Activated T-cell treated with anti-CD3 and anti-CD28 coated beads for 48 hours (primary cell): ENCODE data around the gene PGAM2.

Experiments
- DNase-seq: peaks from one replicate; pipeline ENCODE4 v3.0.0-alpha.2; 2020; ENCODE audit warnings: low read depth

The PGAM2 gene

DNA sequence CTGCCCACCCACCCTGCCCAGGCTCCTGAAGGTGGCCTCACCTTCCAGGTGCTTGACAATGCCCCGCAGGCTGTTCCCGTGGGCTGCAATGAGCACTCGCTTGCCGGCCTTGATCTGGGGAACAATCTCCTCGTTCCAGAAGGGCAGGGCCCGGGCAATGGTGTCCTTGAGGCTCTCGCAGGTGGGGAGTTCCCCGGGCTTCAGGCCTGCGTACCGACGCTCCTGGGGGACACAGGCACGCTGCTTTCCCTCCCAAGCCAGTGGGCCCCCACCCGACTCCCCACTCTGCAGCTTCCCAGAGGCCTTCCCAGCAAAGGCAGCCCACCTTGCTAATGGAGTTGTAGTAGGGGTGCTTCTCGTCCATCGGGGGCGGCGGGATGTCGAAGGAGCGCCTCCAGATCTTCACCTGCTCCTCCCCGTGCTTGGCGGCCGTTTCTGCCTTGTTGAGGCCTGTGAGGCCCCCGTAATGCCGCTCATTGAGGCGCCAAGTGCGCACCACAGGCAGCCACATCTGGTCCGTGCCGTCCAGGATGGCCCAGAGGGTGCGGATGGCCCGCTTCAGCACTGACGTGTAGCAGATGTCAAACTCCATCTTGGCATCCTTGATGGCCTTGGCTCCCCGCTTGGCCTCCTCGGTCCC, 456 bp downstream of the PGAM2 start:
- no peak for DNase-seq

DNA sequence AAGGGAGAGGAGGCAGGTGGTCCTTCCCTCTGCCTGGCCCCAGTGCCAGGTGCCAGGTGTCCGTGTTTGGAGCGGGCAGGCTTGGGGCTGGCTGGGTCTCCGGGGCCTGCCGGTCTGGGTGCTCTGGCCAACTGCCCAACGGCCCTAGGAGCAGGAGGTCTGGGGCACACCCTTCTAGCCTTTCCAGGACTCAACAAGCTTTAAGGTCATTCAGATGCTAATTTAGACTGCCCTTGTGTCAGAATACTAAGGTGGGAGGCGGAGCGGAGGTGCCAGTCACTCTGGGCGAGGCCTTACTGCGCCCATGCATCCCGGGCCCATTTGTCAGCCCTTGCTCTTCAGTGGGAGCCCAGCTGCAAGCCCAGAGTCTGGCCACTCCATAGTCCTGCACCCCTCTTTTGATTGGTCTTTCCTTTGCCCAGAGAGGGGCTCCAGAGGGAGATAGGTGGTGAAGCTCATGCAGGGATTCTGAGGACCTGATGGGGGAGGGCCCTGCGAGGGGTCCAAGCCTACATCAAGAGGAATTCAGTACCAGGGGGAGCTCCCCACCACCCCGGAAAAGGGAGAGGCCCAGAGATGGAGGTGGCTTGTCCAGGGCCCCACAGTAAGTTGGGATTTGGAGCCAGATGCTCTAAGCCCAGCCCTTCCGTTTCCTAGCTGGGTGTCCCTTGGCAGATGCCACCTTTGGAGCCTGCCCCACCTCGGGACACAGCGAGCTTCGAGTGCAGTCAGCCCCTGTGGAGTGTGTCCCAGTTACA, 1.3 kb downstream of the PGAM2 start:
- DNase-seq, result no peak

- DNase-seq, result no peak
These were observed 1.8 kb downstream of the PGAM2 start for GRCh38 chr7:44063547-44063893.

DNA sequence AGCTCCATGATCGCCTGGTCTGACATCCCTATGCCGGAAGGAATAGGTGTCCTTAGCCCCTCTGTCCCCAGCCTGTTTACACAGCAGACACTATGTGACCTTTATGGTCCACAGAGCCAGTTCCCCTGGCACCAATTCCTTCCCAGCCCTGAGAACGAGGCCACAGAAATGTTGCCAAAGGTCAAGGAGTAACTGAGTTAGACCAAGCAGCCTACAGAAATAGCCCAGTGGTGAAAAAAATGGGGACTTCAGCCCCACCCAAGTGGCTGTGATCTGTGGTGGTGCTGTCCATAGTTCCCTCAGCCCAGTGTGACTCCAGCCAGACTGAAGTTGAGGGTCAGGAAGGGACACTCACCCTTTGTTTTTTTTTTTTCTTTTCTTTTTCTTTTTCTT, 2.5 kb downstream of the PGAM2 start:
- no peak for DNase-seq

- no peak for DNase-seq
These were observed 3.0 kb downstream of the PGAM2 start for GRCh38 chr7:44062180-44062902.

DNA sequence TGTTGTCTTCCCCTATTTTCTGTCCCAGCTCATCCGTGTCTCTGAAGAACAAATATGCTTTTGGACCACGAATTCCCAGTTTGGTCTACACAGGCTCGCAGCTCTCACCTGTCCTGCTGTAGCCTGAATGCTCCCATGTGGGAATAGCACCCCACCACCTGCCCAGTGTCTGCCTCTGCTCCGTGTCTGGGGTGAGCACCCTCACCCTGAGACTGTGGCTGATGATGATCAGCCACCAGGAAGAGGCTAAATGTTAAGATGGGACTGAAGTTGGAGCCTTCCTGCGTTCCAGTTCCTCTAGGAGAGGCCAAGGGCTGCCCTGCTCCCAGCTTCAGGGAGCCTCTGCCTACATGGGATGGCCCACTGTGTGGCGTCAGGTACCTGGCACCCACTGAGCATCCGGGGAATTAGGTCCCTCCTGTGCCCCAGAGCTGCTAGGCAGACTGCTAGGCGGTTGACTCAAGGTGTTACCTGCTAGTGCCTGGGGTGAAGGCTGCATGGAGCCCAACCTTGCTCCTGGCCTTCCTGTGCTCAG, 3.7 kb downstream of the PGAM2 start:
- DNase-seq, result no peak

DNA sequence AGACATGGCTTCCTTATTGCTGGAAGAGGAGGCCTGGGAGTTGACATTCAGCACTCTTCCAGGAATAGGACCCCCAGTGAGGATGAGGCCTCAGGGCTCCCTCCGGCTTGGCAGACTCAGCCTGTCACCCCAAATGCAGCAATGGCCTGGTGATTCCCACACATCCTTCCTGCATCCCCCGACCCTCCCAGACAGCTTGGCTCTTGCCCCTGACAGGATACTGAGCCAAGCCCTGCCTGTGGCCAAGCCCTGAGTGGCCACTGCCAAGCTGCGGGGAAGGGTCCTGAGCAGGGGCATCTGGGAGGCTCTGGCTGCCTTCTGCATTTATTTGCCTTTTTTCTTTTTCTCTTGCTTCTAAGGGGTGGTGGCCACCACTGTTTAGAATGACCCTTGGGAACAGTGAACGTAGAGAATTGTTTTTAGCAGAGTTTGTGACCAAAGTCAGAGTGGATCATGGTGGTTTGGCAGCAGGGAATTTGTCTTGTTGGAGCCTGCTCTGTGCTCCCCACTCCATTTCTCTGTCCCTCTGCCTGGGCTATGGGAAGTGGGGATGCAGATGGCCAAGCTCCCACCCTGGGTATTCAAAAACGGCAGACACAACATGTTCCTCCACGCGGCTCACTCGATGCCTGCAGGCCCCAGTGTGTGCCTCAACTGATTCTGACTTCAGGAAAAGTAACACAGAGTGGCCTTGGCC, 4.3 kb downstream of the PGAM2 start:
- no peak for DNase-seq

GRCh38 chr7:44060091-44060947, 5.0 kb downstream of the PGAM2 start:
- no peak for DNase-seq

DNA sequence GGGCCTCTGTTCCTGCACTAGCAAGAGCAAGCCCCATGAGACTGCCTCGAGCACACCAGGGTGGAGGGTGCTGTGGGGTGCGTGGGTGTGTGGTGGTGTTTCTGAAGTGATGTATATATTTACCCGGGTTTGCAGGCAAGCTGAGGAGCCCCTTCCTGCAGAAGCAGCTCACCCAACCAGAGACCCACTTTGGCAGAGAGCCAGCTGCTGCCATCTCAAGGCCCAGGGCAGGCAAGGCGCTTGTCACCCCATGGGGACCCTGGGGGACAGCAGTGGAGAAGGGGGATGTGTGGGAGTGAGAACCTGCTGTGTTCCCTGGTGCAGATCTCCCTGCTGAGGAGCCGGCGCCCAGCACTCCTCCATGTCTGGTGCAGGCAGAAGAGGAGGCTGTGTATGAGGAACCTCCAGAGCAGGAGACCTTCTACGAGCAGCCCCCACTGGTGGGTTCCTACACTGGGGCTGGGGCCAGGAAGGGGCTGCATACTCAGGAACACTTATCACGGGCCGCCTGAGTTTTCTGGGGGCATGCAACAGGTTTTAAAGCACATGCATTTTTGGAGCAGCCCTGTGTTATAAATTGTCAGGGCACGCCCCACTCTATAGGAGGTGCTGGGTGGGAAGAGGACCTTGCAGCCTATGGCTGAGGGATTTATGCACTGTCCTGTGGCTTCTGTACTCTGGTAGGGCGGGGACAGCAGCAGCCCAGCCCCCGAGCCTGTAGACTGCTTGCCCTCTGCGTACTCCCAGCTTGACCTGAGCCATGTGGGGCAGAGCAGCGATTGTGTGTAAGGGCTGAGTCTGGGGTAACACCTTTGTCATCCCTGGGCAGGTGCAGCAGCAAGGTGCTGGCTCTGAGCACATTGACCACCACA, 5.9 kb downstream of the PGAM2 start:
- no peak for DNase-seq

DNA sequence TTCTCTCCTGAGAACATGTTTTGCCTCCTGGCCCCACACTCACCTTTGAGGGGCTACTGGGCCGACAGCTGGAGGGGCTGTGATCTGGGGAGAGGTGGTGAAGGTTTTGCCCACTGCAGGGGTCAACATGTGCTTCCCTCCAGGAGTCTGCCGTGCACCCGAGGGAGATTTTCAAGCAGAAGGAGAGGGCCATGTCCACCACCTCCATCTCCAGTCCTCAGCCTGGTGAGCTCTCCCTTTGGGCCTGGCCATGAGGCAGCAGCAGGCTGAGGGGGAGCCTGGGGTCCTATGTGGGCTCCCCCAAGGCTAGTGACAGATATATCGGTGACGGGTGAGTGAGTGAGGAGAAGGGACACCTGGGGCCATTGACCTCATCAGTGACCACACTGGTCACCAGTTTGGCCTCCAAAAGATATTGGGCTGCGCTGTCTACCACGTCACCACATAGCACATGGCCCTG, 6.6 kb downstream of the PGAM2 start:
- no peak for DNase-seq

GRCh38 chr7:44057849-44058758, 7.3 kb downstream of the PGAM2 start:
- DNase-seq, result no peak

GRCh38 chr7:44057181-44057848, 8.1 kb downstream of the PGAM2 start:
- no peak for DNase-seq

DNA sequence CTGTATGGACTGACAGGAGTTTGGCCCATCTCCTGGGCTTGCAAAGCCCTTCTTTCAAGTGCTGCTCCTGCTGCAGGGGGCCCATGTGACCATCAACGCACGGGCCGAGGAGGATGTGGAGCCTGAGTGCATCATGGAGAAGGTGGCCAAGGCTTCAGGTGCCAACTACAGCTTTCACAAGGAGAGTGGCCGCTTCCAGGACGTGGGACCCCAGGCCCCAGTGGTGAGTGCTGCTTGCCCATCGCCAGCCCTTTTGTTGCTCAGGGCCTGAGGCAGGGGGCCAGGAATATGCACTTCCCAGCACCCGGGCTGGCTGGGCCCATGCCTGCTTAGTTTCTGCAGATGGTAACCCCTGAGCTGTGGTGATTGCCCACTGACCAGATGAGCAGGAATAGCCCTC, 8.7 kb downstream of the PGAM2 start:
- DNase-seq, result no peak

DNA sequence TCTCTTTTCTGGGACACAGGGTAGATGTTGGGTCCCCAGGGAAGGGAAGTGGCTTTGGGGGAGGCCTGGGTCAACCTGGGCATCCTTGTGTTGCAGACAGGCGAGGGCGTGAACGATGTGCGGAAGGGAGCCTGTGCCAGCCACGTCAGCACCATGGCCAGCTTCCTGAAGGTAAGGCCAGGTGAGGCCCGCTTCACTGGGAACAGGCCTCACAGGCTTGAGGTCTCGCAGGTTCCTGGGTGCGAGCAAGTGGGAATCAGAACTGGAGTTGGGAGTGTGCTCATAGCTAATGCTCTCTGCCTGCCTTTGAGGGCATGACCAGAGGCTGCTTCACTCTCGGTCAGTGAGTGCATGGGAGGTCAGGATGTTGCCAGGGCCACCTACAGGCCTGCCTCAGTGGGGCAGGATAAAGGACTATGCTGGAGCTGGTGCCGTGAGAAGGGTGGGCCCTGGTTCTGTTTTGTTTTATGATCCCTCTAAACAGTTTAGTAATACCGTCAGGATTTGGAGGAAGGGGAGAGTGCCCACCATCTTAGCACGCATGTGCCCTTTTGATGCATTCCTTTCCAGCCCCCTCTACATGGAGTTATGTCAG, 12.5 kb downstream of the PGAM2 start:
- no peak for DNase-seq

GRCh38 chr7:44051611-44052220, 13.7 kb downstream of the PGAM2 start:
- no peak for DNase-seq

DNA sequence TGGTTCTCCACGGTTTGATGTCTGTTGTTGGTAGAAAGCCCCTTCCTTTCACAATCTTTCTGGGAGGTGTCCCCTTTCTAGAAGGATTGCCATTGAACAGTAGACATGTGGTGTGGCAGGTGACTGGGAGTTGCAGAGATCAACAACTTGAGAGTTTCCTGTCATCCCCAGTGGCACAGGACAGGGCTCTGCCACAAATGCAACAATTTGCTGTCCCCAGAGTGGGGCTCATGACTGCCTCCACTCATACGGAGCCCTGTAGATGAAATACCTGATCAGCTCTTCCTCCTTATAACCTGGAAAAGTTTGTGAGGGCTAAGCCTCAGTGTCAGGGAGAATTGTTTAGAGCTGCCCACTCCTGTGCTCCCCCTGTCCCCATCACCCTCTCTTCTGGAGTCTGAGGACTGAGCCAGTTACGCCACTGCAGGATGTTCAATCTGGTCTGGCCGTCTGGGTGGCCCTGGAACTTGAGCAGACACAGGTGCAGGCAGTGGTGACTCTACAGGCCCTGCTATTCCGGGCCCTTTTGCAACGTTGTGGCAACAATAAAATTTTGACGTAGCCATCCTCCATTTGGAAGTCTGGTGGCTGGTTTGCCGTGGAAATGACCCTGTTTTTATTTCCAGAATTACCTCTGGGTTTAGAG, 14.3 kb downstream of the PGAM2 start:
- no peak for DNase-seq
